HG03342 (cell line): ENCODE data around the gene PLS3.
A peak's percentile ranks its signal among the peaks of the same experiment; 100 is the strongest.
"Not testable (repeated sequence)": the region's sequence is repeated elsewhere in the genome, so short reads cannot be mapped to it uniquely, and the experiment has no call there.

Source experiments
- ATAC-seq: cut with Tn5 transposase; IDR thresholded peaks from one replicate; pipeline ENCODE4 v1.9.1; 2021; ENCODE audit warnings: mild to moderate bottlenecking, moderate library complexity; ENCODE audit not compliant: unreplicated experiment

Gene PLS3

DNA sequence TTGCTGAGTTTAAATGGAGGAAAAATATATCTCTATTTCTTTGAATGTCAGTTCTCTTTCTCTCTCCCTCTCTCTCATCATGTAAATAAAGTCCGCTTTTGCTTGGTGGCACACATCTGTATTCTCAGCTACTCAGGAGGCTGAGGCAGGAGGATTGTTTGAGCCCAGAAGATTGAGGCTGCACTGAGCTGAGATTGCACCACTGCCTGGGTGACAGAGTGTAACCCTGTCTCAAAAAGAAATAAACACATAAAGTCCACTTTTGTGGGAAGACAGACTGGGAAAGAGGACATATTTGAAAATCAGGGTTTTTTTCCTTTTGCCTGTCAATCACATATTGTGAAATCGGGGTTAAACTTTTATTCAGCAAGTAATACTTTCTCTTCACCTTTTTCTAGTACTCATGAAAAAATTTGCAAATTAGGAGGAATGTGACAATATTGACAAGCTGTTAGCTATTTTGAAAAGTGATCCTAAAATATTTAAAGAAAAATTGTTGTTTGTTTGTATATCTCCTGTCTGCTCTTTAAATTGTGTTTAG is 42.6 kb downstream of the PLS3 start:
- ATAC-seq, result no peak

DNA sequence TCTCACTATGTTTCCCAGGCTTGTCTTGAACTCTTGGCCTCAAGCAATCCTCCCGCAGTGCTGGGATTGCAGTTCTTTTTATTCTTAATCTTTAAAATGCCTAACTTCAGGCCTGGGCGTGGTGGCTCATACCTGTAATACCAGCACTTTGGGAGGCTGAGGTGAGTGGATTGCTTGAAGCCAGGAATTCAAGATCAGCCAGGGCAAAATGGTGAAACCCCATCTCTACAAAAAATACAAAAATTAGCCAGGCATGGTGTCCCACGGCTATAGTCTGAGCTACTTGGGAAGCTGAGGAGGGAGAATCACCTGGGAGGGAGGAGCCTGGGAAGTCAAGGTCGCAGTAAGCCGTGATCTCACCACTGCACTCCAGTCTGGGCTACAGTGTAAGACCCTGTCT is 45.9 kb downstream of the PLS3 start:
- no peak for ATAC-seq

DNA sequence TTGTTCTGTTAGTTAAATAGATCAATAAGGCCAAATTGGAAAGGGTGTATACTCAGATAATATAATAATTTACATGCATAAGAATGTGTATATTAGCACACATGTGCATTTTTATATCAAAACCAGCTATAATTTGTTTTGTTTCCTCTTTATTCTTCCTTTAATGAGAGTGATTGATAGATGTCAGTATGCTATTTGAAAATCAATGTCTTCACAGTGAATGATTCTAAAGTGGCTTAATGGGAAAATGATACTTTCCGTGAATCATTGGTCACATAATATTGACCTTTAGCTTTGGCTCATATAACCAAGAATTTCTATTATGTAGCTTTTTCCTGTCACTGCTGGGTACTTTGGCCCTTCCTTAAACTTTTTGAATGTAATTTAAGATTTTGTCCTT is 48.6 kb downstream of the PLS3 start:
- ATAC-seq, result no peak

DNA sequence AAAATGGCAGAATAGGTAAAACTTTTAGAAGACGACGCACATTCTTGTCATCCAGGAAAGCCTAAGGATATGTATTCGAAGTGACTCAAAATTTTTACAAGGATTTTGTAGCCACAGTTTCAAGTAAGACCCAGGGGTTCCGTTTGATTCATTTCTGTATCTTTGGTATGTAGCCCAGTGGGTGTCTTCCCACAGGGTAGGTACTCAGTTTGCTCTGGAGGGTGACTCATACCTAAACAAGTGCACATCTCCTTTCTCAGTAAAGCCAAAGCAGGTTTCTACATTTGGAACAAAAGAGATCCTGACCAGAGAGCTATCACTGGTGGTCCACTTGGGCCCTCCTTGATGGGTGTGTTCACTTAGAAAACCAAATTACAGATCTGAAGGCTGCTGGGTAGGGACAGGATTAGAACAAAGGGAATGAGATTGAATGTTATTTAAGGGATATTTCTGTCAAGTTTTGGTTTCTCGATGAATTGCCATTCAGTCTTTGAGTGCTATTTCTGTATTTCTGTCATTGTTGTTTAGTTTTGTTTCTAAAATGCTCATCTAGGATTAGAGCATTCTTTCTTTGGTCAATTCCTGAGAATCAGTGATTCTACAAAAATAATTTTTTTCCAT is 56.1 kb downstream of the PLS3 start:
- ATAC-seq, result peak; percentile 85

DNA sequence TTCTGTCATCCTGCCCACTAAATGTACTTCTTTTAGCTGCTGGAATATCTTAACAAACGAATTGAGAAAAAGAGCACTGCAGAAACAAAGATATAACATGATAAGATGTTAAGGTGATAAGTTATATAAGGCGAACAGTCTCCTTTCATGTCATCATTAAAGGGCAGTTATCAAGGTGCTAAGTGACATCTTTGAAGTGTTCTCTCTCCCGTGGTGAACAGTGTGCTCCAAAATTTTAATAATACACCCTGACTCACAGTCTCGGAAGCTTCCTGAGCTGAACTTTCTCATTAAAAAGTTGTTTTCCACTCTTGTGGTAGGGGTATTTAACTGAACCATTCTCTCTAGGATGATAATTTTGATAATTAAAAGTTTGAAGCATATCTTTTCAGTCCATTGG is 61.6 kb downstream of the PLS3 start:
- no peak for ATAC-seq

DNA sequence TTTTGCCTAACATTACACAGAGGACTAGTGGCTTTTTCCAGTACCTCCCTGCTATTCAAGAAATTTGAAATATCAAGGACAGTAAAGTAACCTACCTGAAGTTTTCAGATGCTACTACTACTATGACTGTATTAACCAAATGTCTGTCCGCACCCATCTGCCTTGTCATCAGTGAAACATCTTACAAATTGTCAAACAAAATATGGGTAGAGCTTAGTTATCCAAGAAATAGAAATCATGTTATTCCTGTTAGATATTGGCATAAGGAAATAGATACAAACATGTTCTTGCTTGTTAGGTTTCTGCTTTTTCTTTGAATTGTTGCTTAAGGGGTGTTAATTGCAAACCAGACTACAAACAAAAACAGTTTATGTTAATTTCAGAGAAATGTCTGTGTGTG is 63.9 kb downstream of the PLS3 start:
- ATAC-seq, result no peak

DNA sequence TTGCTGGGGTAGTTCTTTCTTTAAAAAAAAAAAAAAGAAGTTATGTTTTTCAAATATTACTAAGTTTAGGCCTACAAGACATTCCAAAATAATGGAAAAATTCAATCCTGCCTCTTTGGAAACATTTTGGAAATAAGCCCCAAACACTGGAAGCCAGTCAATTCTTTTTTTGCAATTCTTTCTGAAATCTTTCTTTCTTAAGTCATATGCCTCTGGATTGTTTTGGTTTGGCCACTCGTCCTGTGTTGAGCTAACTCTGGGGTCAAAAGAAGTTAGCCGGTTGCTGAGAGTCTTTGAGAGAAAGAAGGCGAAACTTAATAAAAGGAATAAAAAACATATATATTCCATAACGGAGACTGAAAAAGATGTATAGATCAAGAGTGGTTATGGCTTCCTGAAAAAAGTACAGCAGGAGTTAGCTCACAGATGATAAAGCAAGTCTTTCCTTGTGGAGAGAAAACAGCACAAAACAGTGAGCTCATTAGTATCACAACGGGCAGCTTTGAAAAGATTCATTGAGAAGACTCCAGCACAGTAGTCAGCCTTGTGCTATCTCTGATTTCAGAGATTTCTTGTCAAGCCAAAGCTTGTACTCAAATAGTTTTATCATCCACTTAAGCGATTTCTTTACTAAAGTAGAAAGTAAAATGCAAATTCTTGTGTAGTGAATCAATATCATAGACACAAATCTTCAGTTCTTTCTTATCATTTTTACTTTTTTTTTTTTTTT is 64.8 kb downstream of the PLS3 start:
- no peak for ATAC-seq

DNA sequence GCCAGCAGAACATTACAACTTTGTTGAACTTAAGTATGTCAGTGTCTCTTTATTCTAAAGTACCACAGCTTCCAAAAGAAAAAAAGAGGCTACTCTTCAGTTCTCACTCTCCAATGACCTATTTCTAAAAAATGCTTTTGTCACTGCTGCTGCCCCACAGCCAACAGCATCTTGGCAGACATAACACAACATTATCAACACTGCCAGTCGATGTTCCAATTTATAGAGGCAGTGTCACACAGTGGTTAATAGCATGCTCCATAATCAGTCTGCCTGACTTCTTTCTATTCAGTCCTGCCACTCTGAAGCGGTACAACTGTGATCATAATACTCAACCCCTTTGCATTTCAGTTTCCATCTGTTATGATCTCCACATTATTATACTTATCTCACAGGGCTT is 69.2 kb downstream of the PLS3 start:
- ATAC-seq, result no peak

DNA sequence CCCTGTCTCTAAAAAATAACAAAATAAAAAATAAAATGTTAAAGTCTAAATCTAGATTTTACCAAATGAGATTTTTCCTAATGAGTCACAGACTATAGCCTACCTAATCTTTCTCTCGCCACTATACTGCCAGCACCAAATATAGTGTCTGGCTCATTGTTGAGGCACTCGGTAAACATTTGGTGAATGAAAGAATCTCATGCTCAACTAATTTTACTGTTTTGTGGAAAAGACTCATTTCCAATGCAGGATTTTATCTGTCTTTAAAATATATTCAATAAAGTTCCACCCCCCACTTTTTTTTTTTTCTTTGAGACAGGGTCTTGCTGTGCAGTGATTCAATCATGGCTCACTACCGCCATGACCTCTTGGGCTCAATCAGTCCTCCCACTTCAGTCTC is 71.5 kb downstream of the PLS3 start:
- no peak for ATAC-seq

DNA sequence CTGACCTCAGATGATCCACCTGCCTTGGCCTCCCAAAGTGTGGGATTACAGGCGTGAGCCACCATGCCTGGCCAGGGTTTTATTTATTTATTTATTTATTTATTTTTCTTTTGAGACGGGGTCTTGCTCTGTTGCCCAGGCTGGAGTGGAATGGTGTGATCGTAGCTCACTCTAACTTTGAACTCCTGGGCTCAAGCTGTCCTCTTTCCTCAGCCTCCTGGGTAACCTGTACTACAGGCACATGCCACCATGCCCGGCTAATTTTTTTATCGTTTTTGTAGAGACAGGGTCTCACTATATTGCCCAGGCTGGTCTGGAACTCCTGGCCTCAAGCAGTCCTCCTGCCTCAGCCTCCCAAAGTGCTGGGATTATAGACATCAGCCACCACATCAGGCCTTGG is 72.4 kb downstream of the PLS3 start:
- ATAC-seq, result not testable (repeated sequence)

DNA sequence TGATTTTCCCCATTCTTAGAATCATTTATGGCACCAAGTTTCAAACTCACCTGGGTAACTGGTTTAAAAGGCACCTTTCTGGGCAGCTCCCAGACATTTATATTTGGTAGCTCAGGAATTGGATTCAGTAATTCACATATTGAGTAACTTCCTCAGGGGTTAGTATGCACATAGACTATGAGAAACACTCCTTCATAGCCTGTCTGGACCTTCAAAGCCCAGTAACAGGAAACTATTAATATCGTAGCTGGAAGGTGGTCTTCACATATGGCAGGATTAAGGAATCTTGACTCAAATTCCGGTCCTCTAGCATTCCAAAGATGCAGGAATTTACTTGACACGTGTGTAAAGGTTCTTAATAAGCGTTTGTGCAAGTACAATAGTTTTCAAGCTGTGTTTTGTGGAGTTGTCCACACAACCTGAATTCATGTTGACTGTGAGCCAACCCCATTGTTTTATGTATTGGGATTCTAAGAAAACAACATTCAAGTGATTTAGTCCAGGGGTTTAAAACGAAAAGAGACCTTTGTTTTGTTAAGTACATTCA is 78.4 kb downstream of the PLS3 start:
- ATAC-seq, result no peak

DNA sequence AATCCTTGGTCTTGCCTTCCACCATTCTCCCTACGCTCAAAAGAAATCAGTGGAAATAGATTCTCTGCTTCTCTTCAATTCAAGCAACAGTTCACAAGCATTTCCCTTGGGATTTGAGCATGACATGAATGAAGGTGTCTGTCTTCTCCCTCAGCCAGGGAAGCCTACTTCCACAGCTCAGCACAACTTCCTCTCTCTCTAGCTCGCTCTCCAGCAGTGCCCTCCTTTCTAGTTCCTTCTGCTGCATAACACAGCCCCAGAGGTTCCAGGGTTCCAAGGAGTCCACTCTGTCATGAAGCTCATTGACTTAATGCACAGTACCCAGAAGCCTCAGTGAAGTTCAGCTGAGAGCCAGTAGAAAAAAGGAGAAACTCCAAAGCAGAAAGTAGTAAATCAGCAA is 81.3 kb downstream of the PLS3 start:
- ATAC-seq, result no peak

DNA sequence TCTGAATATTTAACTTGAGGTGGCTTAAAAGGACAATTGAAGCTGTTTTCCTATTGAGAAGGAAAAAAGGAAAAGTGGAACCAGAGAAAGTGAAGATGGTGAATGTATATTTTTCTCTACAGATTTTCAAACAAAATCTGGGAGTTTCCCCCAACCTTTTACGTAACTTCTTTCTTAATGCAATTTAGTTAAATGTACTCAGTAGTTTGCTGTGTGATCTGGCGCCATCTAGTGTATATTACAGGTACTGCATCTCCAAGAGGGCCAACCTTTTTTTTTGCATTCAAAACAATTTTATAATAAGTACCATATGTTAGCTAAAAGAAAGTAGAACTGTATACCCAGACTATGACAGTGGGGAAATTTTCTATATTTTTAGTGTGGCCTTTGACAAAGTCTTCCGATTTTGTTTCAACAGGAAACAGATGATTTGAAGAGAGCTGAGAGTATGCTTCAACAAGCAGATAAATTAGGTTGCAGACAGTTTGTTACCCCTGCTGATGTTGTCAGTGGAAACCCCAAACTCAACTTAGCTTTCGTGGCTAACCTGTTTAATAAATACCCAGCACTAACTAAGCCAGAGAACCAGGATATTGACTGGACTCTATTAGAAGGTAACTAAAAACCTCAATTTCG is 82.0 kb downstream of the PLS3 start:
- no peak for ATAC-seq

DNA sequence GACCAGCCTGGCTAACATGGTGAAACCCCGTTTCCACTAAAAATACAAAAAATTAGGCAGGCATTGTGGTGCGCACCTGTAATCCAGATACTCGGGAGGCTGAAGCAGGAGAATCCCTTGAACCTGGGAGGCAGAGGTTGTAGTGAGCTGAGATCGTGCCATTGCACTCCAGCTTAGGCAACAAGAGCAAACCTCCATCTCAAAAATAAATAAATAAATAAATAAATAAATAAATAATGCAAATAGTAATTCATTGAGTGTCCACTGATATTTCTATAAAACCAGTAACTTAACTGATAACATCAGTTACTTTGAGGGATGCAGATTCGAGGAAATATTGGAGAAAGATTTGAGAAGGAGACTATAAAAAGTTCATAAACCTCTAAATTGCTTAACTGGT is 83.4 kb downstream of the PLS3 start:
- ATAC-seq, result not testable (repeated sequence)

DNA sequence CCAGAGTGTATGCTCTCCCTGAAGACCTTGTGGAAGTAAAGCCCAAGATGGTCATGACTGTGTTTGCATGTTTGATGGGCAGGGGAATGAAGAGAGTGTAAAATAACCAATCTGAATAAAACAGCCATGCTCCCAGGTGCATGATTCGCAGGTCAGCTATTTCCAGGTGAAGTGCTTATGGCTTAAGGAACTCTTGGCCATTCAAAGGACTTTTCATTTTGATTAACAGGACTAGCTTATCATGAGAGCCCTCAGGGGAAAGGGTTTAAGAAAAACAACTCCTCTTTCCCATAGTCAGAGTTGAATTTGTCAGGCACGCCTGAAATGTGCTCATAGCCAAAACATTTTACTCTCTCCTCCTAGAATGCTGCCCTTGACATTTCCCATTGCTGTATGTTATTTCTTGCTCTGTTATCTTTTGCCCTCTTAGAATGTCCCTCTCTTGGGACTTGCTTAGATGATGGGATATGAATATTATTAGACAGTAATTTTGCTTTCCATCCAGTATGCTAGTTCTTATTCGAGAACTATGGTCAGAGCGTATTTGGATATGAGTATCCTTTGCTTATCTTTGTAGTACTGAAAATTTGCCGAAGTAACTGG is 88.6 kb downstream of the PLS3 start:
- ATAC-seq, result no peak

DNA sequence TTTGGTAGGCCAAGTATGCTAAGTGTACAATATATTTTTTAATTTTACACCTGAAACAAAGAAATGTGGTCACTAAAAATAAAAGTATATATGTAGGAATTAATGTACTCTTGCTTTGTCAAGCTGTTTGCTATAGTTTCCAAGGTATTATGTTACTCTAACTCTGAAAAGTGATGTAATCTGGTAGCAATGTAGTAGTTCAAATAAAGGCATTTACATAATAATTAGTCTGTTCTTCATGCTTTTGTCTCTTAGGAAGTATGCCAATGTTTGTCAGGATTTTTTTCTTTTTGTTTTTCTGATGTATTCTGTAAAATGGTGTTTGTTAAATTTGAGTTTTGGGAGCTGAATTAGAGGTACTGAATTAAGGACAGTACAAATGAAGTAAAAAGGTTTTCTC is 89.5 kb downstream of the PLS3 start:
- ATAC-seq, result no peak

DNA sequence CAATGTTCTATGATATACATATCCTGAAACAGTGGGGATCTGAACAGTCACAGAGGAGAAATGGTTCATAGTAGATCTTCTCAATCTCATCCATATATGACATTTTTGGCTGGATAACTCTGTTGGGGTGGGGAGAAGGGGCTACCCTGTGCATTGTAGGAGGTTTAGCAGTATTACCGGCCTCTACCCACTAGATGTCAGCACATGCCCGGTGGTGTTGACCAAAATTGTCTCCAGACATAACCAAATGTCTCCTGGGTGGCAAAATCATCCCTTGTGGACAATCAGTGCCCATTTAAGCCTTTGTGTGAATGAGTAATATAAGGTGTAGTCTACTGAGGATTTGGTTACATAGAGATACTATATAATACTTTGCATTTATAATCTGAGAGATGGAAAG is 89.9 kb downstream of the PLS3 start:
- peak; percentile 85 for ATAC-seq

DNA sequence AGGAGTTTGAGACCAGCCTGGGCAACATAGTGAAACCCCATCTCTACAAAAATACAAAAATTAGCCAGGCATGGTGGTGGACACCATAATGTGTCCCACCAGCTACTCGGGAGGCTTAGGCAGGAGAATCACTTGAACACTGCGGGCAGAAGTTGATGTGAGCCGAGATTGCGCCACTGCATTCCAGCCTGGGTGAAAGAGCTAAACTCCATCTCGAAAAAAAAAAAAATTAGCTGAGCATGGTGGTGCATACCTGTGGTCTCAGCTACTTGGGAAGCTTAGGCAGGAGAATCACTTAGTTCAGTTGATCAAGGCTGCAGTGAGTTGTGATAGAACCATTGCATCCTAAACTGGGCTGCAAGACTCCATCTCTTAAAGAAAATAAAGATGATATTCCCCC is 91.2 kb downstream of the PLS3 start:
- ATAC-seq, result no peak

DNA sequence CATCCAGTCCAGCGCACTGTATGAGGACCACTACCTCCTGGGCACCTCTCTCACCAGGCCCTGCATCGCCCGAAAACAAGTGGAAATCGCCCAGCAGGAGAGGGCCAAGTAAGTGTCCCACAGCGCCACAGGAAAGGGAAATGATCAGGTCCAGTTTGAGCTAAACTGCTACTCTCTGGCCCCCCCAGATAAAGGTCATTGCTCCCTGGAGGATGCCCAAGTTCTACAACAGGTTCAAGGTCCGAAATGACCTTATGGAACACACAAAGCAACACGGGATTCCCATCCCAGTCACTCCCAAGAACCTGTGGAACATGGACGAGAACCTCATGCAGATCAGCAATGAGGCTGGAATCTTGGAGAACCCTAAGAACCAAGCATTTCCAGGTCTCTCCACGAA is 104.1 kb downstream of the PLS3 start:
- no peak for ATAC-seq

DNA sequence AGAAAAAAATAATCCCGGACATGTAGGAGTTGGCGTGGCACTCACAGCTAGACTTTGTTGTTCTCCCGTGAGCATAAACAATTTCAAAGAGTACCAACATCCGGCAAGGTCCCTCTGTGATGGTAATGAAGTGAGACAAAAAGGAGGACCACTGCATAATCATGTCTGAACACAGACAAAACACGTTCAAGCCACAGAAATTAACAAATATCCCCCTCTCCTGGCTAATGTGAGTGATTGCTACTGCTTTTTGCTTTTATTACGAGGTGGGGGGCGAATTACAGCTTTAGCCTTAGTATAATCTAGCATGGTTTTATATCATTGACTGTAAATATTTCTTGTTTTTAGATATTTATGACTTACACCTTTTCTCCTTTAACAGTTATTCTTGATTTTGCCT is 118.5 kb downstream of the PLS3 start:
- ATAC-seq, result no peak

DNA sequence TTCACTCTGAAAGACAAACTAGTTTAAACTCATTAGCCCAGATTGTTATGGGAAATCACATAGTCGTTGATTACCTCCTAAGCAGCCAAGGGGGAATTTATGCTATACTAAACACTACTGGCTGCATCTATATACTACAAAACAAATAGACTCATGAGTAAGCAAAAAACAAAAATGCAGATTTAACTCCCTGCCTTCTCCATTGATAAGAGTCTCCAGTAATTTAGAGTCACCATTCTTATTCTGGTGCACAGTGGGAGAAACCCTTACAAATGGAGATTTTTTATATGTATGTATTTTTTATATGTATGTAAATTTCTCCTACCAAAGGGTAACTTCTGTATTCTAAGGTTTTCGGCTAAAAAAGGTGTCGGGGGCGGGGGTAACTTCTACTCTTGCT is 126.6 kb downstream of the PLS3 start:
- no peak for ATAC-seq

DNA sequence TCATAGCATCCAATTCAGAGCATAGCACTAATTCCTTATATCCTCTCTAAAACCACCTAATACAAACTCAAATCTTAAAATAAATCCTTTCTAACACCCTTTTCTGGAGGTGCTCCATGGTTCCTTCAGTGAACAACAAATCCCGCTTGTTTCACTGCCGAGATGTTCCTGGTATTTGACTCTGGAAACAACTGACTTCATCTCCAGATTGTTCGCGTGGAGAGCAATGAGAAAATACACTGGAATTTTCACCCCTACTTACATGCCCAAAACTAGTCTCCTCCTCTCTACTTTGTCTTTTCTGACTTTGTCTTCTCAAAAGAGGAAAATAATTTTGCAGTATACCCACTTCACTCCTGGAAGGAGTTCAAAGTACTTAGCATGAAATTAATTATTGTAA is 129.0 kb downstream of the PLS3 start:
- ATAC-seq, result no peak
